ENCODE measurements around the gene MMD.
"Not testable (repeated sequence)": the region's sequence is repeated elsewhere in the genome, so short reads cannot be mapped to it uniquely, and the experiment has no call there.

Gene MMD

DNA sequence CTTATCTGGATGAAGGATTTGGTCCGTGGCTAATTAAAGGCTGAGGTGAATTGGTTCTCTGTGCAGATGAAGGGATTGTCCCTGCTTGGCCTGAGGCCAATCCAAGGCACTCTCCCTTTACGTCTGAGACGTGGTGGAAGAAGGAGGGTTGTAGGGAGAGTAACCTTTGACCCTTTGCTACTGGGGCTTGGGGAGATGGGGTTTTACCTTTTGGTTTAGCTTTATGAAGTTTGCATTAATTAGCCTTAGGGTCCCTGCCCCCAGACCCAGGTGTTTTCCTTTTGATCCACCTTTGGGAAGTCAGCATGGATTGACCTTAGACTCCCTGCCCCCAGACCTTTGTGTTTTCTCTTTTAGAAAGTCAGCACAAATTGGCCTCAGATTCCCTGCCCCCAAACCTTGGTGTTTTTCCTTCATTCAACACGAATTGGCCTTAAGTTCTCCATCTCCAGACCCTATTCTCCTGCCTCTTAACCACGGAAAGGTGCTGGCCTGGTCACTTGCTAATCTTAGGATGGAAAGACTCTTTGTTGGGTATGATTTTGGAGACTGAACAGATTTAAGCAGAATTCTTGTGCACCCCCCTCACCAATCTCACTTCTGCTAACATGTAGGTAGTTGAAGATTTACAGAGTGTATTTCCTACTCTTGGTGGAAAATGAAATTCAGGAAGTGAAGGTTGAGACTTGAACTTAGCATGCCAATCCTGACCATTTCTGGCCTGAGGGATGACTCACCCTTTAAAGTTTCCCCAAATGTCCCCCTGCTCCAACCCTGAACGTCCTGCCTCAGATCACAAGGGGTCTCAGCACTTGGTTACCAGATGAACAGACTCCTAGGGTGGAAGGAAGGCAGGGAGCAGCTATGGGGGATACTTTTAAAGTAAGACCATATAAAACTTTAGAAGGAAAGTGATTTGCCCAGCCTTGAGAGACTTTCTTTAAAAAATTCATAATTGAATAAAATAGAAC lies 23.1 kb upstream of the MMD start:
- no peak for DNase-seq (ENCODE audit: low read depth in 1 of 2, low spot score in 1 of 2)

DNA sequence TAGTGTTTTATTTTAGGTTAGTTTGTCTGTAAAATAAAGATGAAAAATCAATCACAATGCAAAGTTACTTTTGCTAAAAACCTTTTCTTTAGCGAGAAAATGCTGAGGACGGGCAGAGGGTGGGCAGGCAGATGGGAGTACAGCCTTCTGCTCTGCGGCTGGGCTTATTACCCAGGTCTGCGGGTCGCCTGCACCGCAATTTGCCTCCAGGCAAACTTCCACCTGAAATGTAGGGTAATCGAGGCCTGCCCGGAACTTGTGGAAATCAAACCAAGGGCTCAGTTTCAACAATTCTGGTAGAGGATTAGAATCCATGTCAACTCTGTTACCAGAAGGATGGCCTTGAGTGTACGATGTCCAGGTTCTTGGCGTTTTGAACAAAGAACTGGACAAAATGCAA lies 22.3 kb upstream of the MMD start:
- DNase-seq (ENCODE audit: low read depth in 1 of 2, low spot score in 1 of 2): no peak

DNA sequence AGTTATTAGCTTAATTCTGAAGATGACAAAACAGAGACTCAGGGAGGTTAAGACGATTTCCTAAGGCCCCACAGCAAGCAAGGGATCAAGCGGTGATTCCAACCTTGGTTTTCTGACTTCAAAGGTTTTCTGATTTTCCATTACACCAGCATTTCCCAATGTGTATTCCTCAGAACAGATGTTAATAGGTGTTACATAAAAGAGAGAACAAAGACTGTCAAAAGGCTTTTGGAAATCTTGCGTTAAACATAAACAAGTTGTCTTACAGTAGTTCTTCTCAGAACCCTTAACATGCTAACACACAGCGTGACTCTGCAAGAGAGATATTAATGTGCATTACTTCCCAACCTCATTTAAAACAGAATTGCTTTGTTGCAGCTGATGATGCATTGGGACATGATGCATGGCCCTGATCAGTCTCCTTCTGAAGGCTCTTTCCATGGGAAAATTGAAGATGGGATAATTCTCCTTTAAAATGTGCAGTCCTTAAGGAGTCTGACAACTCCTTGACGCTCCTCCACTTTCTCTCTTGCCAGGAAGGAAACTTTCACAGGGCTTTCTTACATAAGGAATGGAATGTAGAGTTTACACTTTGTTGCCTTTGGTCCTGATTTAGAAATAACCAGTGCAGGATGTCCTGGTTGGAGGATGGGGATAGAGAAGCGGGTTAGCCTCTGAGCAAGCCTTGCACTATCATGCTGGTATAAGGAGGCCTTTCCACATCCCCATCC lies 21.5 kb upstream of the MMD start:
- no peak for DNase-seq (ENCODE audit: low read depth in 1 of 2, low spot score in 1 of 2)

DNA sequence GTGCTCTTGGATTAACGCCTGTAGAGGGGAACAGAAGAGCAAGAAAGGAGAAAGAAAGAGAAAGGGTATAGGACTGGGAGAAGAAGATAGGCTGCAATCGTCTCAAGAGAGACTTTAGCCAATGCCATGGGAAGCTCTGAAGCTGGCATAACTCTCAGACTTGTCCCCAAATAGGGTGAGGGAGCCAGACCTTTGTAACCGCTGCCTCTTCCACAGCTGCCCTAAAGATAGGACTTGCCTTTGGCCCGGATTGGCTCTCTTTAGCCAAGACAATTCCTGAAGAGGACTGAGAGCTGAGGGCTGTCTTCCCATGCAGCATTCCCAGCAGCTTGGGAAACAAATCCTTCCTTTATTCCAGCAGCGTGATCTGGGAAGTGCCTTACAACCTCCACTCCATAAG lies 20.8 kb upstream of the MMD start:
- no peak for DNase-seq (ENCODE audit: low read depth in 1 of 2, low spot score in 1 of 2)

DNA sequence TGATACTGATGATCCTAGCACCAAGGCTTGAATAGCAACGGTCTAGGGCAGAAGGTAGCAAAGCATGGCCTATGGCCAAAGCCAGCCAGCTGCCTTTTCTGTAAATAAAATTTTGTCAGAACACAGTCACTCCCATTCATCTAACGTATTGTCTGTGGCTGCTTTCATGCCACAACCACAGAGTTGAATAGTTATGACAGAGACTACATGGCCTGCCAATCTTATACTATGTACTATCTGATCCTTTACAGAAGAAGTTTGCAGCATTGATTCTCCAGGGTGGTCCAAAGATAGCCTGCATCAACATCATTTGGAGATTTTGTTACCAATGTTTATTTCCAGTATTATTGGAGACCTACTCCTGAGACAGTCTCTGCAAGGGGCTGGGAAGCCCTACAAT lies 19.9 kb upstream of the MMD start:
- DNase-seq (ENCODE audit: low read depth in 1 of 2, low spot score in 1 of 2): no peak

DNA sequence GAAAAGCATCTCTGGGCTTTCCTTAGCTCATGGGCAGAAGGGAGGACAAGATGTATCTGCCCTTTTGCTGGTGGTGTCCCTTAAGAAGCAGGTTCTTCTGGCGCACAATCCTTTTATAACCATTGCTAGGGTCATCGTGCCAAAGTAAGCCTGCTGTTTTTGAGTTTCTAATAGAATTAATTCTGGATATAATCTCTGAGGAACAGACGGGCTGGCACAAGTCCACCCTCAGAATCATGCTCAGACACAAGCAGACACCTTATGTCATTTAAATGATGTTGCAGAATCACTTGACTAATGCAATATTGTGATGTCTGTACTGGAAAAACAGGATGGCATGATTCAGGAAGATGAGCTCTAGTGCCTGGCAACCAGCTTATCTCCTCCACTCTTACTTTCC lies 18.8 kb upstream of the MMD start:
- DNase-seq (ENCODE audit: low read depth in 1 of 2, low spot score in 1 of 2): no peak

DNA sequence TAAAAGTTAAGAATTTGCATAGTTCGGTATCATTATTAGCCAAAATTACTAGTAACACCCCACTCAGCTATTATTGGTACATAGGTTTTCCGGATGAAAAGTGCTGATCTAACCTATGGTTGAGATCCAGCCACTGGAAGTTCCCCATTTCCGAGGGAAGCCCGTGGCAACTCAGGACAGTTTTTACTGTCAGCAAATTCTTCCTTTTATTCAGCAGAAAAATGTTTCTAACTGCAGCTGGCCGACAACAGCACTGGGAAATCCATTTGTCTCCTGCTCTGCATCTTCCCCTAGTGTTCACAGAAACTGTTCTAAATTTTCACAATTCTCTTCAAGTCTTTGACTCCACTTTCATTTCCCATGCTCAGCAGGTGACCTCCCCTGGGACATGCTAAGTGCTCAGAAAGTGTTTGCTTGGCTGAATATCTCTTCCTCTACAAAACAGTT lies 15.5 kb upstream of the MMD start:
- DNase-seq (ENCODE audit: low read depth in 1 of 2, low spot score in 1 of 2): no peak

DNA sequence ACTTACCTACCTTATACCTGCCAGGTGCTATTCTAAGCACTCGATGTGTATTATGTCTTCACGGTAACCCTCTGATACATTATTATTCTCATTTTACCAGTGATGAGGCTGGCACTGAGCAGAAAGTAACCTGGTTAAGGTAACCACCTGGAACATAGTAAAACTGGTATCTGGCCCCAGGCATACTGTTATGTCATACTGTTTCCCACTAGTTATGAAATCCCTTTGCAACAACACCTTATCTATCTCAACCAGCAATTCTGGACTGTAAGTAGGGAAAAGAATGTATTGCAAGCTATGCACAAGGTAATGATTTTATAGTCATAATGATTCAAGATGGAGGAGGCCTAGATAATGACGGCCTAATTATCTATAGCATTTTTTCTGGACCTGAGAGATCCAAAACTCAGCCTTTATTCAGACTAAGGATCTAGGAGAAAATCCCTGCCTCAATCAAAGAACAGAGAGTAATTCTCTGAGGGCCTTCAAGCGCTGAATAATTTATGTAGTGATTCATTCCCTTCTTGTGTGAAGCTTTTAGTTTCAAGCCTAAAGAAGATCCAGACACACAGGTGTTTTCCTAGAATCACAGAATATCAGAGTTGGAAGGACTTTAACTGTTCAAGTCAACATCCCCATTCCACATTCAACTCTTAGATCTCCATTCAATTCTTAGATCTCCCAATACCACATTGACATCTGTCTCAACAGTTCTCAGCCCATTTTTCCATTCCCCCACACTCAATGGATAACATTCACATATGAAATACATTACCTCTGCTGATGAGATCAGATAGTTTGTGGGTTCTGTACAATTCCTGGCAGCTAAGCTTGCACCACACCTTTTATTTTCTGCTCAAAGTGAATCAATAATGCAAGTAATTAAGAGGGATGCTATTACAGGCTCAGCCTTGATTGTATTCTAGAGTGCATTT lies 14.9 kb upstream of the MMD start:
- no peak for DNase-seq (ENCODE audit: low read depth in 1 of 2, low spot score in 1 of 2)

DNA sequence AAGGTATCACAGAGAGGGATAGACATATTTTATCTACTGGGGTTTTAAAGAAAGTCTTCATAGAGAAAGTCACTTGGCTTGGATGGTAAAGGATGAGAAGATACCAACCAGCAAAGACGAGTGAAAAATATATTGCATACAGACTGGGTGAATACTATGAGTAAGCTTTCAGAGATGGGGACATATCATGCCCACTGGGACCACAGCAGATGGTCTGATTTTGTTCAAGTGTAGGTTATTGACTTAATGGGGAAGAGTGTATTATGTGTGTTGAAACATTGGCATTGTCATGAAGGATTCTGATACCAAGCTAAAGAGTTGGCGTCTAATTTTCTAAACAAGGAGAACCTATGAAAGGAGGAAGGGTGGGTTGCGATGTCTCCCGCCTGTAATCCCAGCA lies 13.8 kb upstream of the MMD start:
- DNase-seq (ENCODE audit: low read depth in 1 of 2, low spot score in 1 of 2): no peak

DNA sequence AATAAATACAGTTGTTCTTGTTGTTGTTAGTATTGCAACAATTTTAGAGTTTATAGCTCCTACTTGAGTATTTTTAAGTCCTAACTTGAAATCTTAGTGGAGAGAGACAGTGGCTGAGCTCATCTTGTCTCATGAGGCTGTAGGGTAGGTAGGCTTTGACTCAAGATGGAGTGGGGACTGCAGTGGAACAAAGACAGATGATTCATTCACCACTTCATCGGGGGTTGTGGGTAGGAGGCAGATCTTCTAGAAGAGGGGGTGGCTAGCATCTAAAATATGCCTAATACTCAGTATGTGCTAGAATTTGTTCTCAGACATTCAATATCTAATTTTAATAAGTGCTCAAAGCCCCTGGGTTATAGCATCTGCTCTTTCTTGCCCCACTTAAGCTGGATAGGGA lies 13.1 kb upstream of the MMD start:
- no peak for DNase-seq (ENCODE audit: low read depth in 1 of 2, low spot score in 1 of 2)

DNA sequence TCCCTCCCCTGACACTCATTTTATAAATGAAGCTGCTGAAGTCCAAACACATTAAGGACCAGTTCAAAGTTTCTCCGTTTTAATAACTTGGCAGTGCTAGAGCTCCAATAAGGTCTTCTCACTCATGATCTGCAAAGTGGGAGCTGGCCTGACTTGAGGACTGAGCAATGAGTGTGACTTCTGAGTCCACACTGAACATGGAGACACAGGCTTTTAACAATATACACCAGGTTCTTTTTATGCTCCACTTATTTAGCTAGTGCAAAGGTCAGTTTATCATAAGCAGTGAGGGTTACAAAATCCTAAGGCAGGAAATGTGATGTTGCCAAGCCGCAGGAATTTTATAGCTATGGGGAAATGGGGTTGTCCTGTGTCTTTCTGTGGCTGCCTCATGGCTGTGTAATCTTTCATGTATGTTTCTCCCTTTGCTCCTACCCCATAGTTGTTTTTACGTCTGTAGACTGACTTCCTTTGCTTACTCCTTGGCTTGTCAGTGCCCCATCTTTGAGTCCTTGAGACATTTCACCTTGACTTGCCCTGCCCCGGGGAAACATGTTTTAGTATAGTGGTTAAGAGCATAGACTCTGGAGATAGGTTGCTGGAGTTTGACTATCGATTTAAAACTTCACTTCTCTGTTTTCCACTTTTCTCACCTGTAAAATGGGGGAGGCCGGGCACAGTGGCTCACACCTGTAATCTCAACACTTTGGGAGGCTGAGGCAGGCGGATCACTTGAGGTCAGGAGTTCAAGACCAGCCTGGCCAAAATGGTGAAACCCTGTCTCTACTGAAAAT lies 12.2 kb upstream of the MMD start:
- no peak for DNase-seq (ENCODE audit: low read depth in 1 of 2, low spot score in 1 of 2)

DNA sequence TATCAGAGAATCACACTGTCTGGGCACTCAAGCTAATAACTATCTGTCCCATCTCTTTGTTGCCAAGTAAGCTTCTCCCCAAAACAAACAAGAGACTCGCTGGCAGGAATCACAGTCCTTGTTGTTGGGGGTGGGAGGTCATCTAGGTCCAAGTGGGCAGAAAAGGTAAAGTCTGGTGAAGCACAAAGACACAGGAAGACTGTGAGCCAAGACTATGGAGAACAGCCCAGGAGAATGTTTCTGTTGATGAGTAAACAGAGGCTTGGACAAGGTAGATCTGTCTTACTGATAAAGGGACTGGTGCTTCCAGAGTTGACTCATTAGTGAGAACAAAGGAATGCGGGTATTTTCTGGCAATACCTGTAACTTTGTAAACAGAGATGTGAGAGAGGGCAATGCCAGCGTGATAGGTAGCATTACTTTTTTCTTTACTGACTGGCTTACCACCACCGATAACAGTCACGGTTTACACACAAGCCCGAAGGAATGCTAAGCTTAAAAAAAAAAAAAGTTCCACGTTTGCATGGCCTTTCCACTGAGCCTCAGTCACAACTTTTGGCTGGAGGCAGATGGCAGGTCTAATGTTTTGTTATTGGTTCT lies 11.5 kb upstream of the MMD start:
- DNase-seq (ENCODE audit: low read depth in 1 of 2, low spot score in 1 of 2): no peak

DNA sequence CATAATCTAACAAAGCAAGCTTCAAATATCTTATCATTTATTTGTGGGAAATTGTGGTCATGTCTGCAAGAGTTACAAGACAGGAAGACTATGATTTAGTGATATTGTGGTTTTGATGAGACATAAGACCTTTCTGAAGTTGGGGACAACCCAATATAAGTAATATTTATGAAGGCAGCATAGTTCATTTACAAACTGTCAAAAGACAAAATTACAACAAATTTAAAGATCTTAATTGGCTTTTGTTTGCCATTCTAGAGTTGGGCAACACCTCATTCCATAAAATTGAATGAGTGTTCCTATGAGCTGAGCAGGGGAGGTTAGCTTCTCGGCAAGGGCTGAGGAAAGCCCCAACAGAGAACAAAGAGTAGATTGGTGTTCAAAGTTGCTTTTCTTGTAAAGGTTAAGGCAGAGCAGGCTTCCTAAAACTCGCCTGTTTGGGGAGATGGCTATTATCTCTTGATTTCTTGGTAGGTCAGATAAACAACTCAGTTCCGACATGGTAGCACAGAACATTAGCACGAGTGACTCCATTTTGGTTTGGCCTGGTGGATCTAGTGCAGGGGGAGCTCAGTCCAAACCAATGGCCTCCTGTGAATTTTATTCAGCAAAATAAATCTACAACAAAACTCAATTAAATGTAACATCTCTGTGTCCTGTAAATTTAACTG lies 10.9 kb upstream of the MMD start:
- DNase-seq (ENCODE audit: low read depth in 1 of 2, low spot score in 1 of 2): no peak

DNA sequence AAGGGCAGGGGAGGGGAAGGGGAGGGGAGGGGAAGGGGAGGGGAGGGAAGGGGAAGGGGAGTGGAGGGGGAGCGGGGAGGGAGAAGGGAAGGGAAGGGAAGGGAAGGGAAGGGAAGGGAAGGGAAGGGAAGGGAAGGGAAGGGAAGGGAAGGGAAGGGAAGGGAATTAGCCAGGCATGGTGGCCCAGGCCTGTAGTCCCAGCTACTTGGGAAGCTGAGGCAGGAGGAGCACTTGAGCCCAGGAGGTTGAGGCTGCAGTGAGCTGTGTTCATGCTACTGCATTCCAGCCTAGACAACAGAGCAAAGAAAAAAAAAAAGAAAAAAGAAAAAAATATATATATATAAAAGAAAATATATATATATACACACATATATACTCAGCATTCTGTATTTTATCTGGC lies 10.3 kb upstream of the MMD start:
- DNase-seq (ENCODE audit: low read depth in 1 of 2, low spot score in 1 of 2): not testable (repeated sequence)

DNA sequence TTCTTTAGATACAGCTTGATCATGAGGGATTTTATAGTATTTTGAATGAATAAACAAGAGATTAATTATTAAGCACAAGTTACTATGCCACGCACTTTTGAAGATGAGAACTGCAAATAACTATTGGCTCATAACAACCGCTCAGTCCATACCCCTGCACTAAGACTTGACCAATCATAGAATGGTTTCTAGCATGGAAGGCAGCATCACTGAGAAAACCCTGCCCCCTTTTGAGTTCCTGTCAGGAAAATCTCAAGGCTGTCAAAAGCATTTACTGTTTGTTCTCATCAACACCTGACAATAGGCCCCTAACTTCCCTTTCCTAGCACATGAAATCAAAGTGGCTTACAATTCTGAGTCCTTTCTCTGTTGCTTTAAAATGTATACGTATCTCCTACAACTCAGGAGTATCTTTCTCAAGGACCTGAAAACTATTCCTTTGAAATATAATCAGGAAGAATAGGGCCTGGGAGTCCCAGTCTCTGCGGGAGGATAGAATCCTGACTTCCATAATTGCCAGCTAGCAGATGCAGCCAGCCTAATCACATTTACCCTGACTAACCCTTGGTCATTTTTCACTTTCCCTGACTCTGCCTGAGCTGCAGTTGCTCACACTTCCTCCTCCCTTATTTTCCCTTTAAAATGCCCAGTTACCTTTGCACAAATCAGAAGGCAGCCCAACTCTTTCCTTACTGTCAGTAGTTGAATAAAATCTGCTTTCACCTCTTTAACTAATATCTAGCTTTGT lies 9.1 kb upstream of the MMD start:
- no peak for DNase-seq (ENCODE audit: low read depth in 1 of 2, low spot score in 1 of 2)

DNA sequence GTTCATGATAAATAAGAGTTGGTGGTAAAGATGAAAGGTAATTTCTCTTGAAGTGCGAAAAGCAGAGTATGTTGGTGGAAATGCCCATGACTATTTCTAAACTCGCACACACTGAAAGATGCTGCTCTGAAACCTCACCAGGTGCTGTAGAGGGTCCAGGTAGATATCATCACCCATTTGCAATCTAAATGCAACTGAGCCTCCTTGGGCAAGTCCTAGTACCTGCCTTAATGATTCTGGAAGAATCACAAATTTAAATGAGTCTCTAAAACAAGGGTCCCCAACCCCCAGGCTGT lies 5.9 kb upstream of the MMD start:
- no peak for DNase-seq (ENCODE audit: low read depth in 1 of 2, low spot score in 1 of 2)

DNA sequence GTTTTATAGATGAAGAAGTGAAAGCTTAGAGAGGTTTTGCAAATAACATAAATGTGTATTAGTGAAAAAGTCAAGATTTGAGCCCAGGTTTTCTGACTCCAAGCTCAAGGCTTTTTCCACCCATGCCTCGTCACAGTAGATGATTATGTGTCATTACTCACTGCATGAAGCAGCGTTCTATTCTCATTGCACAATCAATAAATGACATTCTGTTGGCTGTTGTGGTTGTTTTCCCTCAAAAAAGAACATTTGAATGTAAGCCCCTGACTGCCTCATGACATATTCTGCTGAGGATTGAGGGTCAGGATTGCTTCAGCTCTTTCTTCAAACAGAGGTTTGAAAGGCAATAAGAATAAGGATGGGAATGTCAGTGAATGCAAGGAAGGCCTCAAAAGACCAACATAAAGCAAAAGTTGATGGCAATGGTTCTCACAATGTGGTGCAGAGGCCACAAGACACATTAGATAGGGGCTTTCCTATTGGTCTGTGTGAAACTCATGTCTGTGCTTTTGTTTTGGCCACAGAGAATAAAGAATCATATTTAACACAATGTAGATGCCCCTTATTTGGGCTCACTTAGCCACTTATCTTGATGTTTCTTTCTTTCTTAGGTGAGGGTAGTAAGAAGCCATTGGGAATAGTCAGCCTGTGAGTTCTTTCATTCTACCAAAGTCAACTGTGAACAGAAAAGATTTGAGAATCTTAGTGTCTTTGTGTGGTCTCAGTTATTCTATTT lies 5.4 kb upstream of the MMD start:
- no peak for DNase-seq (ENCODE audit: low read depth in 1 of 2, low spot score in 1 of 2)

DNA sequence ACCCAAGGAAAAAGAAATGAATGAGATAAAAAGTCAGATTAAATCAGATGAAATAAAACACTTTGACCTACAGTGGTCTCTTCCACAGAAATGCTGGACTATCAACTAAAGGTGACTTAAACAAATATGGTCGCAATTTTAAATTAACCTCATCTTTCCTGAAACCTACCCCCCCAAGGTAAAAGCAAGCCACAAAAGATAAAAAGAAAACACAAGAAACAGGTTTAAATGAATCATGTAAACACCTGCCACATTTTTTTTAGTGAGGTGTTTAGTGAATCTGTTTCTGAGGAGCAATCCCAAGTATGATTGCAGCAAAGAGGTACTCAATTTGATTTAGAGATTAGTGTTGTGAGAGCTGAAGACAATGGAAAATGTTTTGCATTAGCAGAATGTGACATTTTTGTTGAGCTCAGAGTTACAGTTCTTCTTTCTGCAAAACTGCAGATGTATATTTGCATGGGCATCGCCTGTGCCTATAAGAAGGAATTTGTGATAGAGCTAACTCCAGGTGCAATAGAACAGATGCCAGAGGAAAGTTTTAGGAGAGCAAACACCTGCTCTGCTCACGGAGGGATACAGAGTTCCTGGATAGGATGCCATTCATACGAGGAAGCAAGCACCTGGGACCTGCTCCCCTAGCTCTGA lies 3.4 kb upstream of the MMD start:
- DNase-seq (ENCODE audit: low read depth in 1 of 2, low spot score in 1 of 2): no peak

All from stimulated activated CD4-positive, alpha-beta T cell treated with anti-CD3 and anti-CD28 coated beads, Interleukin-15, amount 100 ng/mL, for 1 hour (primary cell).